Activated naive CD4-positive, alpha-beta T cell treated with anti-CD3 and anti-CD28 coated beads, Interleukin-2, amount 50 U/mL, for 24 hours (primary cell): ENCODE results near the gene MRPS2.
"Not testable (repeated sequence)": the region's sequence is repeated elsewhere in the genome, so short reads cannot be mapped to it uniquely, and the experiment has no call there.

Experiments
- H3K27ac Mint-ChIP-seq: one replicate; pipeline ENCODE4 v1.8.0; 2021; ENCODE audit warnings: mild to moderate bottlenecking, mixed read lengths
- H3K27me3 Mint-ChIP-seq: one replicate; pipeline ENCODE4 v1.8.0; 2021; ENCODE audit warnings: mixed read lengths
- H3K36me3 Mint-ChIP-seq: one replicate; pipeline ENCODE4 v1.8.0; 2021; ENCODE audit warnings: mixed read lengths
- H3K4me1 Mint-ChIP-seq: one replicate; pipeline ENCODE4 v1.8.0; 2021; ENCODE audit warnings: mixed read lengths
- H3K4me3 Mint-ChIP-seq: one replicate; pipeline ENCODE4 v1.8.0; 2021; ENCODE audit warnings: mild to moderate bottlenecking, mixed read lengths
- H3K9me3 Mint-ChIP-seq: one replicate; pipeline ENCODE4 v1.8.0; 2021; ENCODE audit warnings: mixed read lengths

MRPS2 gene

DNA sequence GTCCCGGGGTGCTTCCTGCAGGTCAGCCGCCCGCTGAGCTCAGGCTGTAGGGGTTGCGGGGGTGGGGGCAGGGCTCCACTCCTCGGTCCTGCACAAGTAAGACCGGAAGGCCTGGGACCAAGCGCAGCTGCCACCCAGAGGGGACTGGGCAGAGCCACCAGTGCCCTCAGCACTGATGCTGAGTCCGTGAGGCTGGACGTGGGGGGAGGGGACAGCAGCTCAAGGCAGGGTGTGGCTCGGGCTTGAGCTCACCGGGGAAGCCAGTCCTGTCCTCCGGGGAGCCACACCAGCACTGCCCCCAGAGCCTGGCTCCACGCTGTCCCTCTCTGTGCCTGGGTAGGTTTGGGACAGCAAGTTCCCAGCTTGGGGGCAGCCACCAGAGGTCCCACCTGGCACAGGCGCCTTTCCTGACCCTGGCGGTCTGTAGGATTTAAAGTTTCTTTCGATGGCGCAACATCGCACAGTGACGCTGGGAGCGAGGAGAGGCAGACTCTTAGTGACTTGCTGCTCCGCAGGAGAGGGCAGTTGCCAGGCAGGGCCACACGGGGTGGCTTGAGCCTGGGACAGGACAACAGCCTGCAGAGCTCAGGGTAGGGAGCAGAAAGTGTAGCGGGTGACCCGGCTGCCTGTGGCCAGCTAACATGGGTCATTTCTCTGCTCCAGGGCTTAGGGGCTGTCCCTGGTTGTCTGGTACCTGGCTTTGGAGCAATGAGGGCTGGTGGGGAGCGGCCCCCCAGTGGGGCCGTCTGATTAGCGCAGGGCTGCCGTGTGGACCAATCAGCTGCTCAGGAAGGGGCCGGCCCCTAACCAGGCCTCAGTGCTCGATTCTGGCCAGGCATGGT lies 26.5 kb downstream of the MRPS2 start:
- no peak overlapping the region for H3K4me3 Mint-ChIP-seq
- peaks cover 5% of the 10 kb centered on the region for H3K27me3 Mint-ChIP-seq
- no peaks in the 10 kb centered on the region for H3K9me3 Mint-ChIP-seq
- H3K36me3 Mint-ChIP-seq: no peaks in the 10 kb centered on the region
- H3K27ac Mint-ChIP-seq: no peak overlapping the region
- H3K4me1 Mint-ChIP-seq: no peaks in the 10 kb centered on the region

DNA sequence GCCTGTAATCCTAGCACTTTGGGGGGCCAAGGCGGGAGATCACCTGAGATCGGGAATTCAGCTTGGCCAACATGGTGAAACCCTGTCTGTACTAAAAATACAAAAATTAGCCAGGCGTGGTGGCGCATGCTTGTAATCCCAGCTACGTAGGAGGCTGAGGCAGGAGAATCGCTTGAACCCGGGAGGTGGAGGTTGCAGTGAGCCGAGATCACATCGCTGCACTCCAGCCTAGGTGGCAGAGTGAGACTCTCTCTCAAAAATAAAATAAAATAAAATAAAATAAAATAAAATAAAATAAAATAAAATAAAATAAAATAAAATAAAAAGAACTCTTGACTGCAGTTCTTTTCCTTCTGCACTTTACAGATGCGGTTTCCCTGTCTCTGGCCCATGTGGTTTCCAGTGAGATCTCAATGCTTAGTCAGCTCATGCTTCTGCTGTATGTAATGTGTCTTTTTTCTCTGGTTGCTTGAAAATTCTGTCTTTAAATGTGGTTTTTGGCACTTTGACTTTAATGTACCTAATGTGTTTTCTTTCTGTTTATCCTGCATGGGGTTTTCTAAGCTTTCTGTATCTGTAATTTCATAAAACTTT lies 28.5 kb downstream of the MRPS2 start:
- not testable (repeated sequence) for H3K9me3 Mint-ChIP-seq, H3K27ac Mint-ChIP-seq, H3K36me3 Mint-ChIP-seq, H3K4me3 Mint-ChIP-seq, H3K4me1 Mint-ChIP-seq, H3K27me3 Mint-ChIP-seq

GRCh38 chr9:135530146-135530545 lies 29.7 kb downstream of the MRPS2 start:
- Mint-ChIP-seq H3K4me1 (no peaks in the 10 kb centered on the region), H3K36me3 (no peaks in the 10 kb centered on the region), H3K27me3 (peaks cover 11% of the 10 kb centered on the region), H3K27ac (no peak overlapping the region), H3K9me3 (no peaks in the 10 kb centered on the region), H3K4me3 (no peak overlapping the region)

DNA sequence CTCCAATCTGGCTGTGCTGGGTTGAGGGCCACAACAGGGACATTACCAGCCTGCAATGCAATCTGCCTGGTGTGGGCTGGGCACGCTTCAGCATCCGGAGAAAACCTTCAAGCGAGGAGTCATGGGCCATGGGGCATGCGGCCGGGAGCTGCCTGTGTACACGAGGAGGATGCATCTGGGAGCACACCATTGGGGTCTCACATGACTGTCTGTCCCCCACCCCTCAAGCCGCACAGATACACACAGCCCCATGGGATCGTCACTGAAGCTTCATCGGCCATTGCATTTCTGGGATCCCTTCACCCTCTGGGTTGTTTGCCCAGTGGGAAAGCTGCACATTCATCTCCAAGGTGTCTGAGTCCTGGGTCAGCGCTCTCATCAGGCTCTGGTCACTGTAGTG lies 30.6 kb downstream of the MRPS2 start:
- Mint-ChIP-seq H3K36me3 (no peaks in the 10 kb centered on the region), H3K27me3 (peaks cover 12% of the 10 kb centered on the region), H3K4me1 (no peaks in the 10 kb centered on the region), H3K9me3 (no peaks in the 10 kb centered on the region), H3K27ac (no peak overlapping the region), H3K4me3 (no peak overlapping the region)

GRCh38 chr9:135533113-135533512 lies 32.6 kb downstream of the MRPS2 start:
- no peaks in the 10 kb centered on the region for H3K36me3 Mint-ChIP-seq

GRCh38 chr9:135533674-135534073 lies 33.2 kb downstream of the MRPS2 start:
- Mint-ChIP-seq H3K9me3 (no peaks in the 10 kb centered on the region), H3K27ac (no peak overlapping the region), H3K36me3 (no peaks in the 10 kb centered on the region), H3K4me1 (no peaks in the 10 kb centered on the region), H3K27me3 (peaks cover 14% of the 10 kb centered on the region), H3K4me3 (no peak overlapping the region)

More at GRCh38 chr9:135533113-135533512, 32.6 kb downstream of the MRPS2 start:
- Mint-ChIP-seq H3K9me3 (no peaks in the 10 kb centered on the region), H3K27me3 (peaks cover 14% of the 10 kb centered on the region), H3K27ac (no peak overlapping the region), H3K4me3 (no peak overlapping the region), H3K4me1 (no peaks in the 10 kb centered on the region)

DNA sequence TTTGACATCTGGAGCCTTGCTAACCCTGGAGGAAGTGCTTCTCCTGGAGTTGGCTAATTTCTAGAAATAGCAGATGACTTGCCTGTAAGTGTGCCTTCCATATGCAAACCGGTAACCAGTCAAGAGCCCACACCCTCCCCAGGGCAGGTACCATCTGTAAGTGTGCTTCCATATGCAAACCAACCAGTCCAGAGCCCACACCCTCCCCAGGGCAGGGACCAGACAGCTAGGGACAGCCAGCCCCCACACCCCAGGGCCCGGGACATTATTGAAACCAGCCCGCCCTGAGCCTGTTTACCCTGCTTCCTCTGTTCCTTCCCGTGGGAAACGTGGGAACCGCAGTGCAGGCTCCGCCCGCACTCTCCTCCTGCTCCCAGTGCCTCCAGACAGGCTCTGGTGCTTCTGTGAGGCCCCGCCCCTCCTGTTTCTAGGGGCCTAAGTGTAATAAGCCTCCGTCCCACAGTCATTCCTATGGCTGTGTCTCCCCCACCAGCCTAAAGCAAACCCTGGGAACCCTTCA lies 33.8 kb downstream of the MRPS2 start:
- H3K4me1 Mint-ChIP-seq, H3K27ac Mint-ChIP-seq, H3K4me3 Mint-ChIP-seq, H3K9me3 Mint-ChIP-seq, H3K36me3 Mint-ChIP-seq: not testable (repeated sequence)
- peaks cover 15% of the 10 kb centered on the region for H3K27me3 Mint-ChIP-seq

DNA sequence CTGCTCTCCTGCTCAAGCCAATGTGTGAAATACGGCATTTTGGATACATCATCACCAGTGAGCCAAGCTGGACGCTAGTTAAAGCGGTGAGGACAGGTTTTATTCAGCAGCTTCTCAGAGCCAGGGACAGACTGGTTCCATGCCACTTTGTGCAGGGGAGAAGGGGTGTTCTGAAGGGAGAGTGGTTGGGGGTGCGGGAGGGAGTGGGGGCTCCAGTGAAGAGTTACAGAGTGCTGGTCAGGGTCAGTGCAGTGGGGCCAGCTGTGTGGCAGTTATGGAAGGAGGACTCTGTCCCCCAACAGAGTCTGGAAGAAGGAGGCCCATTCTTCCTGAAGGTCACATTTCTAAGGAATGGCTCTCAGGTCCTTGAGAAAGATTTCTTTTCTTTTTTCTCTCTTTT lies 34.3 kb downstream of the MRPS2 start:
- H3K36me3 Mint-ChIP-seq, H3K27ac Mint-ChIP-seq, H3K4me3 Mint-ChIP-seq, H3K9me3 Mint-ChIP-seq, H3K4me1 Mint-ChIP-seq: not testable (repeated sequence)
- peaks cover 18% of the 10 kb centered on the region for H3K27me3 Mint-ChIP-seq

DNA sequence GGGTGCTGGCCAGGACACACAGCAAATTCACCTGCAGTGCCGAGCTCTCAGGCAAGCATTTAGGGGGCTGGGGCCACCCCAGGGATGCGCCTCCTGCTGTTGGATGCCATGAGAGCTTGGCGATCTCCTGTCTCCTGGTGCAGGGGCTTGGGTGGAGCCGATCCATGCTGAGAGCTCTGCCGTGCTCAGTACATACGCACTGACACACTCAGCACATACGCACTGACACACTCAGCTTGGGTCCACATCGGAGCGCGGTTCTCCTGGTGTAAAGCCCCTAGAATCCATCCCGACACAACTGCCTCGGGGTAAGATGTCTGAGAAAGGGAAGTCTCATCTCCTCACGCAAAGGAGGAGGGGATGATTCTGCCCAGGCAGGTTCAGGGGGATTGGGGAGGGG lies 35.1 kb downstream of the MRPS2 start:
- H3K27me3 Mint-ChIP-seq: peaks cover 18% of the 10 kb centered on the region
- not testable (repeated sequence) for H3K36me3 Mint-ChIP-seq, H3K9me3 Mint-ChIP-seq, H3K27ac Mint-ChIP-seq, H3K4me1 Mint-ChIP-seq, H3K4me3 Mint-ChIP-seq

GRCh38 chr9:135536216-135536615 lies 35.7 kb downstream of the MRPS2 start:
- Mint-ChIP-seq H3K27me3 (peaks cover 17% of the 10 kb centered on the region), H3K27ac (no peak overlapping the region), H3K36me3 (no peaks in the 10 kb centered on the region), H3K4me3 (no peak overlapping the region), H3K9me3 (no peaks in the 10 kb centered on the region), H3K4me1 (no peaks in the 10 kb centered on the region)

- H3K27me3 Mint-ChIP-seq, H3K4me1 Mint-ChIP-seq, H3K4me3 Mint-ChIP-seq, H3K36me3 Mint-ChIP-seq, H3K9me3 Mint-ChIP-seq, H3K27ac Mint-ChIP-seq: not testable (repeated sequence)
Observed at GRCh38 chr9:135543262-135543894, 42.9 kb downstream of the MRPS2 start.

GRCh38 chr9:135544981-135545635 lies 44.6 kb downstream of the MRPS2 start:
- Mint-ChIP-seq H3K27me3 (peaks cover 2% of the 10 kb centered on the region), H3K4me1 (no peaks in the 10 kb centered on the region), H3K4me3 (no peak overlapping the region), H3K36me3 (no peaks in the 10 kb centered on the region), H3K27ac (no peak overlapping the region), H3K9me3 (no peaks in the 10 kb centered on the region)

DNA sequence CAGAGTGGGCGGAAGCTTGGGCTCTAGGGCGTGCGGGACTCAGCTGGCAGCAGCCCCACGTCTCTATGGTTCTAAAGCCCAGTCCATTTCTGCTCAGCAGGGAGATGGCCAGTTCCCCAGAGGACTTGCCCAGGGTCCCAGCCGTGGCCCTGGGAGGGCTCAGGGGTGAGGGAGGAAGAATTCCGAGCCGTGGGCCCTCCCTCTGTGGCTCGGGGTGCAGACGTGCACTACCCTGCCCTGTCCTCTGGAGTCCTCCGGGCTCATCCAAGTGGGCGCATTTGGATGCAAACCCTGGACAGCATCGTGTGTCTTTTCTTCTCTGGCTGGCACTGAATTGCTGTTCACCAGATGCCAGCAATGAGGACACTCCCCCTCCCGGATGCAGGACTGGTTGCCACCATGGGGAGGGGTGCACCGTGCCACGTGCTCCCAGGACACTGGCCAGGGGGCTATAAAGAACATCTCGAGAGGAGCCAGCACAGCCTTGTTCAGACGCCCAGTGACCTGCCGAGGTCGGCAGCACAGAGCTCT lies 45.2 kb downstream of the MRPS2 start, which contains the start of gene OBP2A:
Gene OBP2A, plus strand, starts transcription at position 481 of the 531 bp plus-strand sequence. CDS start 55 bp downstream, outside the sequence.
- not testable (repeated sequence) for H3K4me1 Mint-ChIP-seq, H3K27ac Mint-ChIP-seq, H3K9me3 Mint-ChIP-seq, H3K36me3 Mint-ChIP-seq, H3K27me3 Mint-ChIP-seq, H3K4me3 Mint-ChIP-seq

DNA sequence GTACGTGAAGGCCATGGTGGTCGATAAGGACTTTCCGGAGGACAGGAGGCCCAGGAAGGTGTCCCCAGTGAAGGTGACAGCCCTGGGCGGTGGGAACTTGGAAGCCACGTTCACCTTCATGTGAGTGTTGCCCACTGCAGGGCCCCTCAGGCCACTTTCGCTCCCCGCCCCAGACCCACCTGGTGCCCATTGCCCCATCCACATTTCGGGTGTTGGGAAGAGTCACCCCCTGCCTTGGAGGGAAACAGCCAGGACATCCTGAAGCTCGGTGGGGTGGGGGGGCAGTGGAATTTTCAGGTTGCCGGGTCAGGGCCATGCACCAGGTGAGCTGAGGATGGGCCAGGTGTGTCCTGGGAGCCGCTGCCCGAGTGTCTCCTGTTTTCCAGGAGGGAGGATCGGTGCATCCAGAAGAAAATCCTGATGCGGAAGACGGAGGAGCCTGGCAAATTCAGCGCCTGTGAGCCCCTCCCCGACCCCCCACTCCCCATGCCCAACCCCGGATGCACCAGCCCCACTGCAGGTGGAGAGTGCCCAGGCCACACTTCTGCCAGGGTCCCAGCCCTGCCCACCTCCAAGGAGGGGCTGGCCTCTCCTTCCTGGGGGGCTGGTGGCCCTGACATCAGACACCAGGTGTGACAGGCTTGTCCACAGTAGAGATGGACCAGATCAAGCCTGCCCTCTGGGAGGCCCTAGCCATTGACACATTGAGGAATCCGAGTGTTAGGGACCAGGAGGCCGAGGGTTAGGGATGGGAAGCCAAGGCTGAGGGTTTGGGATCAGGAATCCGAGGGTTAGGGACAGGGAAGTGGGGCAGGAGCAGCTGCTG lies 46.5 kb downstream of the MRPS2 start:
- H3K27me3 Mint-ChIP-seq, H3K36me3 Mint-ChIP-seq, H3K27ac Mint-ChIP-seq: not testable (repeated sequence)

More for the DNA sequence above, 46.5 kb downstream of the MRPS2 start:
- H3K9me3 Mint-ChIP-seq, H3K4me1 Mint-ChIP-seq, H3K4me3 Mint-ChIP-seq: not testable (repeated sequence)
